GM21528 (cell line): ENCODE results near the gene ATXN3L.
"Not testable (repeated sequence)": the region's sequence is repeated elsewhere in the genome, so short reads cannot be mapped to it uniquely, and the experiment has no call there.

Experiments
- ATAC-seq: cut with Tn5 transposase; IDR thresholded peaks from one replicate; pipeline ENCODE4 v1.9.1; 2021; ENCODE audit warnings: mild to moderate bottlenecking, moderate library complexity; ENCODE audit not compliant: unreplicated experiment, low FRiP score

Gene ATXN3L

DNA sequence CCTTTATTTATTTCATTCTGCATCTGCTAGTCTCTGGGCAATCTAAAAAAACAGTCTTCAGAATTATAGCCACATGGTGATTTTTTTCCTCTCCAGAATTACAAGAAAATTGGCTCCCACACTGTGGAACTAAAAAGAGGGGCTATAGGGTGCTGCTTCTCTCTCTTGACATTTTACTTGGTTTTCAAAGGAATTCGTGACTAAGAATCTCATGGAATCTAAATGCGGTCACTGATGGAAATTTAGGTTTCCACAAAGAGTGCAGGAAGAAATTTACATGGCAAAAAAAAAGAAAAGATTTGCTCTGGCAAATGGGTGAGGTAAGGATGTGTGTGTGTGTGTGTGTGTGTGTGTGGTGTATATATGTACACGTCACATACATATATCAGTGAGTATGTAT is 10.2 kb downstream of the ATXN3L start:
- ATAC-seq, result no peak

DNA sequence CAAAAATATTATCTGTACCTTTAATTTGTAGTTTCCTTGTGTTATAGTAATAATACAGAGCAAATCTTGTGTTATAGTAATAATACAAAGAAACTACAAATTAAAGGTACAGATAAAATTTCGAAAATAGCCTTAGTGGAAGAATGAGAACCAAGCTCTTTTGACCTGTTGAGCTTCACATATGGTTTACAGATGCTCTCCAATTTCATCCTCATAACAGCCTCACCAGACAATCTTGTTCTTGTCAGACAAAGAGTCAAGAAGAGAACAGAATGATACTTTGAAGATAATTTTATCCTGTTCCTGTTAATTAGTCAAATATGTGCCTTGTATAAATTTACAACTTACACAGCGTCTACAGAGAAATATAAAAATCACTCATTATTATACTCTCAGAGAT is 12.8 kb downstream of the ATXN3L start:
- ATAC-seq, result no peak

DNA sequence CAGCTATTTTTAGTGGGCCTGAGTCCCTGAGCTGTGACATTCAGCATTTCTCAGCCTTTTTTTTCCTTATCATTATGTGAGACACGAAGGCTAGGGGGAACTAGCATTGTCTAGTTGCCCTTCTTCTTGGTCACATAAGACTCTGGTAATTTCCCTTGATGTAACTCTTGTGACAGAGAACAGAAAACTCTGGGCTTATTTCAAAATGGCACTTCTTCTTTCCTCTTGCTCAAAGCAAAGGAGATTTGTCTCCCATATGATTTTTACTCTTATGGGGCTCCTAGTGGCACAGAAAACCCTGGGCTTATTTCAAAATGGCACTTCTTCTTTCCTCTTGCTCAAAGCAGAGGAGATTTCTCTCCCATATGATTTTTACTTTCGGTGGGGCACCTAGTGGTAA is 14.7 kb downstream of the ATXN3L start:
- no peak for ATAC-seq

GRCh38 chrX:13304052-13304451 is 15.8 kb downstream of the ATXN3L start:
- no peak for ATAC-seq

DNA sequence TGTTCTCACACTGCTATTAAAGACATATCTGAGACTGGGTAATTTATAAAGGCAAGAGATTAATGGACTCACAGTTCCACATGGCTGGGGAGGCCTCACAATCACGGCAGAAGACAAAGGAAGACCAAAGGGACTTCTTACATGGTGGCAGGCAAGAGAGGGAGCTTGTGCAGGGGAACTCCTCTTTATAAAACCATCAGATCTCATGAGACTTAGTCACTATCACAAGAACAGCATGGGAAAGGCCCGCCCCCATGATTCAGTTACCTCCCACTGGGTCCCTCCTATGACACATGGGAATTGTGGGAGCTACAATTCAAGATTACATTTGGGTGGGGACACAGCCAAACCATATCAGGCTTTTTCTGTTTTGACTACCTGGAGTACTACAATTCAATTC is 16.6 kb downstream of the ATXN3L start:
- ATAC-seq, result not testable (repeated sequence)

- no peak for ATAC-seq
Observed at GRCh38 chrX:13298836-13299235, 21.0 kb downstream of the ATXN3L start.

DNA sequence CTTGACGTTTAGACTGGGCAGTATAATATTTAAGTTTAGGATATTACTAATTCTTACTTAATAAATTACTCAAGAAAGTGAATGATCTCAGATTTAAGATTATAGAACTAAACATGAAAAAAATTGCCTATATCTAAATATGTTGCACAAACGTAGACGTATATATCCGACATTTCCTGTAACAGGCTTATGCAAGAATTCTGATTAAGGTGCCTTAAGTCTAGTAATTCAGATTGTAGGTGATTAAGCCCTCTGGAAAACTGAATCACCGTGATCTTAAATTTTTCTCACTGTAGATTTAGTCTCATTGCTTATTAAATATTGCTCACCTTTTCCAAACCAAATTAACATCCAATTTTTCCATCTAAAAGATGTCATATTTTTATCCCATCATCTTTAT is 24.0 kb downstream of the ATXN3L start:
- no peak for ATAC-seq

- ATAC-seq, result no peak
Observed at GRCh38 chrX:13293700-13294099, 26.2 kb downstream of the ATXN3L start.

DNA sequence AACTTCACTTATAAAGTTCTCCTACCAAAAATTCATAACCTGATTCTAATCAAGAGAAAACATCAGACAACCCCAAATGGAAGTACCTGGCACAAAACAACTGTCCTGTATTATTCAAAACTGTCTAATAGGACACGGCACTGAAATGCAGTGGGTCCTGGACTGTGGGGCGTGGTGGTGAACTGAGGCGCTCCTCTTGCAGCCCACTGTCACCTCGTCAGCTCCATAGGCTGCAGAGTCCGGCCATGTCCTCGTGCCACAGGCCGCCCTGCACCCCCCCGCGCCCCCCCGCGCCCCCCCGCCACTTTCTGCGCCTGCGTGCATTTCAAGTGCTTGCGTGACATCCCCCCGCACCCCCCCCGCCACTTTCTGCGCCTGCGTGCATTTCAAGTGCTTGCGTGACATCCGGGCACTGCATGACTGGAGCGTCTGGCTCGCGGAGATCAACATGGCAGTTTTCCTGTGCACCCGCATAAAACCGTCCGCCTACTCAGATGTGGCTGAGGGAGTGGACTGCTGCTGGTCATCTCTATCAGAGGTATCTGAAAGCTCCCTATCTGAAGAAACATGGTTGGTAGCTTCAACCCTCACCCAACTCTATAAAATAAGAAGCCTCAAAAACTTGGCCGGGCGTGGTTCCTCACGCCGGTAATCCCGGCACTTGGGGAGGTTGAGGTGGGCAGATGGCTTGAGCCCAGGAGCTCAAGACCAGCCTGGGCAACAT is 28.8 kb downstream of the ATXN3L start:
- no peak for ATAC-seq

GRCh38 chrX:13288671-13289070 is 31.2 kb downstream of the ATXN3L start:
- ATAC-seq, result no peak

DNA sequence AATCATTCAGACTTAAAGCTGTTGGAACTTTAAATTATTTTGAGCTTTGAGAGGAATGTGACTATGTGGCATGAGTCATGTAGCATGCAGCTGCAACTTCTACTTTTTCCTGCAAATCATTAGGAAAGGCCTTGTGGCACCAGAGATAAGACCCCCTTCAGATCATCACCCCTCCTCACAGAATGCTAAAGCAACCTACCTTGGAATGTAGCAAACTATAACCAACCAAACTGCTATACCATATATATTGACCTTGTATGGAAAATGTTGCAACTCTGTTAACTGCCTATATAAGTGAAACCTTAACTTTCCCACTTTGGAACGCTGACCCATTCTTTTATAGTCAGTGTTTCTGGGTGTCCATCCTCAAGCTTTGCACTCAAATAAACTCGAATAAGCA is 32.0 kb downstream of the ATXN3L start:
- no peak for ATAC-seq

- ATAC-seq, result no peak
Observed at GRCh38 chrX:13285693-13286092, 34.2 kb downstream of the ATXN3L start.

DNA sequence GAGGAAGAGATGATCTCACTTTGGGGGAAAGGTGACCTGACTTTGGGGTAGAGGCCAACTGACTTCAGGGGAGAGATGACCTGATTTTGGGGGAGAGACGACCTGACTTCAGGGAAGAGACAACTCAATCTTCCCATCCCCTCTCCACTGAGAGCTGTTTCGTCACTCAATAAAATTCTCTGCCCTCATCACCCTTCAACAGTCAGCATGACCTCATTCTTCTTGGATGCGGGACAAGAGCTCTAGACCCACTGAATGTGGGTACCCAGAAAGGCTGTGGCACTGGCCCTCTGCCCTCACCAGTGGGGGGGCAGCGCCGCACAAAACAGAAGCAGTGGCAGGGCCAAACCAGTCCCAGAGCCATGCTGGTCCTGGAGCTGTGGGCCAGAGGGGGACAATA is 34.6 kb downstream of the ATXN3L start:
- no peak for ATAC-seq

DNA sequence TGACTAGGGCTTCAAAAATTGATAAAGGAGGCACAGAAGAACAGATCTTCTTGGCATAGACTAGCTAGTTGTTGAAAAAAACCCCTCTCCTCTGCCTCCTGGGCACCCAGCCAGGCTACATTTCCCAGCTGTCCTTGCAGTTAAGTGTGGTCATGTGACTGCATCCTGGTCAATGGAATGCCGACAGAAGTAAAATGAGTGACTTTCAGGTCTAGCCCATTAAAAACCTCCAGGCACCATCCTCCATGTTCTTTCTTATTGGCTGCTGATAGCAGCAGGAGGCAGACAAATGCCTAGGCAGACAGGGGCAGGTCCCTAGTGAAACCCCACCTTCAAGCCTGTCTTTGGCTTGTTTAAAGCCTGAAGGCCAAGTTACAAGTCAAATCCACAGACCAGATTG is 35.3 kb downstream of the ATXN3L start:
- ATAC-seq, result no peak

DNA sequence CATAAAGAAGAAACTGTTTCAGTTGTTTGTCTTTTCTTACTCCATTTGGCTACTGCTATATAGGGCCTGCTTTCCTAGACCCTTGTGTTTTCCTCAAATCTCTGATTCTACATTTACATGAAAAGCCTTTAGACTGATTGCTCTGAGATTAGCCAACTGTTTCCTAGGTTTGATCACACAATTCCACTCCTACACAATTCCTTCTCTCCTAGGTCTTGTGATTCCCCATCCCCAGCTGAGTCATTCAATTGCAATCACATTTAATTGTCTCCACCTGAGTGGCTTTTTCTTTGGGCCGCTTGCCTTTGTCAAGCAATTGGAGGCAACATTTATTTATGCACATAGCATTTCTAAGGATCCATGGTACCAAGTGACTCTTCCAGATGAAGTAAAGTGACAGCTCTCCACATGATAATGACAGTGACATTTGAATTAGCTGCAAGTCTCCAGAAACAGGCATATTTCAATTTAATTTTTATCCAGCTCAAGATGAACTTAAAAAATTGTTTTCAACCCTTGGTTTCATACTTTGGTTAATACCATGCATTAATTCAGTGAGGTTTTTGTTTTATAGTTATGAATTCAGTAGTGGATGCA is 35.8 kb downstream of the ATXN3L start:
- ATAC-seq, result no peak

- no peak for ATAC-seq
Observed at GRCh38 chrX:13283512-13283911, 36.3 kb downstream of the ATXN3L start.

DNA sequence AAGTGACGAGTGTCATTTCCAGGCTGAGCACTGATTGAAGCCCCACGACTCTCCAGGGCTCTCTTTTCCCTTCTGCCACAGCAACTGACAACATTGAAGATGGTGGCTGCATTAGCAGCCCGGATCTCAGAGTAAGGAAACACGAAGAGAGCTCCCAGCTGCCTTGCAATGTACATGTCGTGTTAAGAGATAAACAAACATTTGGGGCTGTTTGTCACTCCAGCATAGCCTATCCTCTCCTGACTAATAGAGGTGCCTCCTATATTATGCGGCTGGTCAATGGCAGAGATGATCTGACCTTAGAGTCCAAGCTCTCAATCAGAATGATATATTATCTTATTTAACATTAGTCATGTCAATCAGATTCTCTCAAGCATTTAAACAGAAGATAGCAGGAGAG is 38.6 kb downstream of the ATXN3L start:
- ATAC-seq, result no peak

DNA sequence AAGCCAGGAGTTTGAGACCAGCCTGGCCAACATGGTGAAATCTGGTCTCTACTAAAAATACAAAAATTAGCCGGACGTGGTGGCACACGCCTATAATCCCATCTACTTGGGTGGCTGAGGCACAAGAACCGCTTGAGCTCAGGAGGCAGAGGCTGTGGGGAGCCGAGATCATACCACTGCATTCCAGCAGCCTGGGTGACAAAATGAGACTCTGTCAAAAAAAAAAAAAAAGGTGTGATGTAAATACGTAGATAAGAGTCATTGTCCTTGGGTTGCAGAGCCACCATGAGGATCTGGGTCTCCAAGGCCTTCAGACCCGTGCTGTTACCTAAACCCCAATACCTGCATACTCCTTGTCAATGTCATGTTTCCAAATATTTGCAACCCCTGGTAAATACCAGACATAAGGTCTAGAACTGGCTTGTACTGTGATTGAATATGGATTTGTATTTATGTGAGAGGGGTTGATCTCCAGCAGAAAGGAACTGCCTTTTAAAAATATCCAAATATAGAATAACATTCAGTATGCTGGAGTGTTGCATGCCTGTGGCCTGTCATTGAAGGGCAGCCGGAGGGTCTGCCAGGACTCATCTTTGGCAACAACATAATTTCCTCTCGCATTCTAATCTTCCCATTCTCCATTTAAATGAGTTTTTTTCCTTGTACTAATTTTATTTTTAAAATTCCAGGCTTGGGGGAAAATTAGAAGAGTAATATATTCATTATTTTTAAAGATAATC is 40.4 kb downstream of the ATXN3L start:
- no peak for ATAC-seq

- ATAC-seq, result no peak
Observed at GRCh38 chrX:13277539-13277938, 42.3 kb downstream of the ATXN3L start.

GRCh38 chrX:13276991-13277390 is 42.9 kb downstream of the ATXN3L start:
- ATAC-seq, result no peak

DNA sequence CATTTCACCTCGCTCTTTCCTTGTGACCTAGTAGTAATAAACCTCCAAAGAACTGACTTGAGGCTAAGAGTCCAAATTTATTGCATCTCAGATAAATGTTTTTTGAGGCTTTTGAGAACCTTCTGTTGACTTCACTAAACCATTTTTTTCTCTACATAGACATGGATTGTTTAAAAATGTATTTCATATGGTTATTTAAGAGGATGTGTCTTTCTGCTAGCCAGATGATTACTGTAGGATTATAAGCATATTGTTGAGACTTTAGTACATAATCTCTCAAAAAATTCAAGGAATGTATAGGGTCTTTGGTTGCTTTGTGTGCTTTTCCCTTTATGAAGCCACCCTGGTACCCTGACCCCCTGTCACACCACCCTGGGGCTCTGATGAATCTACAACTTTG is 44.8 kb downstream of the ATXN3L start:
- ATAC-seq, result no peak

DNA sequence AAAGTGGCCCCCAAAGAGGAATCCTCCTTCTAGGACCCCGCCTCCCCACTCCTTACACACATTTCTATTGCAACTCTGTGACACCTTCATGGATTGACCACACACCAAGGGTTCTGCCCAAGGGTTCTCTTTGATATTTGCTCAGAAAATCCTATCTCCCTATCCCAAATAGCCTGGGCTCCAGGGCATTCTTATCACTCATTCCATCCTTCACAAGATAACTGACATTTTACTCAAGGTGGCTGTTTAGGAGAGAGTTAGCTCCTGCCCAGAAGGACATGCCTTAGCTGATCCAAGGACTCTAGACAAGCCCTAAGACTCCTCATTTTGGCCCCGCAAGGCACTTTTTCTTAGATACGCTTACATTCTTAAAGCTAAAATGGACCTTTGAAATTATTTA is 47.4 kb downstream of the ATXN3L start:
- ATAC-seq, result no peak
